Astrocyte (in vitro differentiated cells and primary cell): Measurements from ENCODE around the gene MESP1. TPM values are rescaled to one million over a fixed set of nuclear protein-coding genes. Genes with fewer than 3 reads are reported as not detected.

Source experiments
- DNase-seq: peaks from one replicate; pipeline ENCODE4 v3.0.0-alpha.2; 2010; ENCODE audit warnings: low read depth
- FAIRE-seq: peaks from 2 replicates; lab custom pipeline; 2011; peaks lifted over from hg19 to GRCh38; lab: Jason Lieb, UNC
- H2AFZ ChIP-seq: 2 replicates; pipeline ENCODE4 v1.6.0; 2012; ENCODE audit warnings: low read depth, low read length, inconsistent platforms
- H3K27ac ChIP-seq: 2 replicates; pipeline ENCODE4 v1.5.1; 2011; ENCODE audit warnings: low read depth, low read length, inconsistent platforms
- H3K27me3 ChIP-seq: 2 replicates; pipeline ENCODE4 v1.6.0; 2011; ENCODE audit warnings: low read length, inconsistent platforms; ENCODE audit not compliant: insufficient read depth
- H3K36me3 ChIP-seq: 2 replicates; pipeline ENCODE4 v1.5.1; 2011; ENCODE audit warnings: low read length, inconsistent platforms; ENCODE audit not compliant: insufficient read depth
- H3K4me1 ChIP-seq: 2 replicates; pipeline ENCODE4 v1.5.1; 2011; ENCODE audit warnings: low read length, inconsistent platforms; ENCODE audit not compliant: insufficient read depth
- H3K4me2 ChIP-seq: 2 replicates; pipeline ENCODE4 v1.6.0; 2012; ENCODE audit warnings: low read length, inconsistent platforms
- H3K4me3 ChIP-seq: 2 replicates; pipeline ENCODE4 v1.5.1; 2011; ENCODE audit warnings: low read depth, mild to moderate bottlenecking, low read length, inconsistent platforms; ENCODE audit not compliant: insufficient read depth
- H3K79me2 ChIP-seq: 2 replicates; pipeline ENCODE4 v1.6.0; 2012; ENCODE audit warnings: mild to moderate bottlenecking, low read length, inconsistent platforms; ENCODE audit not compliant: insufficient read depth
- H3K9ac ChIP-seq: 2 replicates; pipeline ENCODE4 v1.6.0; 2012; ENCODE audit warnings: mild to moderate bottlenecking, low read length, inconsistent platforms
- H3K9me3 ChIP-seq: 2 replicates; pipeline ENCODE4 v1.5.1; 2012; ENCODE audit warnings: low read depth, mild to moderate bottlenecking, low read length, inconsistent platforms; ENCODE audit not compliant: insufficient read depth
- H4K20me1 ChIP-seq: 2 replicates; pipeline ENCODE4 v1.6.0; 2012; ENCODE audit warnings: low read length, inconsistent platforms; ENCODE audit not compliant: insufficient read depth
- H3K27ac Mint-ChIP-seq: one replicate; pipeline ENCODE4 v1.8.0; 2021; ENCODE audit warnings: mild to moderate bottlenecking, mixed read lengths; ENCODE audit not compliant: unreplicated experiment
- H3K27me3 Mint-ChIP-seq: one replicate; pipeline ENCODE4 v1.8.0; 2021; ENCODE audit warnings: low read depth, mixed read lengths; ENCODE audit not compliant: unreplicated experiment
- H3K36me3 Mint-ChIP-seq: one replicate; pipeline ENCODE4 v1.8.0; 2021; ENCODE audit warnings: low read depth, mixed read lengths; ENCODE audit not compliant: unreplicated experiment
- H3K4me1 Mint-ChIP-seq: one replicate; pipeline ENCODE4 v1.8.0; 2021; ENCODE audit warnings: low read depth, mixed read lengths; ENCODE audit not compliant: unreplicated experiment
- H3K4me3 Mint-ChIP-seq: one replicate; pipeline ENCODE4 v1.8.0; 2021; ENCODE audit warnings: mild to moderate bottlenecking, moderate library complexity, mixed read lengths; ENCODE audit not compliant: unreplicated experiment
- H3K9me3 Mint-ChIP-seq: one replicate; pipeline ENCODE4 v1.8.0; 2021; ENCODE audit warnings: mild to moderate bottlenecking, mixed read lengths; ENCODE audit not compliant: unreplicated experiment
- EZH2 ChIP-seq: IDR thresholded peaks from 2 replicates; pipeline ENCODE4 v1.6.1; 2012; ENCODE audit warnings: mild to moderate bottlenecking, low read length, inconsistent platforms; ENCODE audit not compliant: insufficient read depth
- total RNA-seq: library from RNA; stranded (reverse); gene quantifications from 2 replicates; pipeline ENCODE4 v1.2.1, GENCODE V29; 2021
- TF ChIP-seq, protein P1 (sequence below): IDR thresholded peaks from 2 replicates; pipeline ENCODE4 v1.5.1; 2011; ENCODE audit warnings: low read depth, mild to moderate bottlenecking, inconsistent platforms, low read length, moderate library complexity; ENCODE audit not compliant: insufficient read depth

Gene MESP1
- total RNA-seq, 1 donor from 2014 or later, result not detected

- no peak overlapping the region for H3K4me2 ChIP-seq
- no peaks in the 10 kb centered on the region for H4K20me1 ChIP-seq
- no peaks in the 10 kb centered on the region for H3K27me3 ChIP-seq
- no peaks in the 10 kb centered on the region for H3K36me3 Mint-ChIP-seq
- peaks cover 2% of the 10 kb centered on the region for H3K4me1 Mint-ChIP-seq
- no peak overlapping the region for H3K4me3 ChIP-seq
- peaks cover 6% of the 10 kb centered on the region for H3K4me1 ChIP-seq
- DNase-seq (no peak), FAIRE-seq (no peak)
- H3K9ac ChIP-seq, result no peak overlapping the region
- H3K4me3 Mint-ChIP-seq, result no peak overlapping the region
- peaks cover 17% of the 10 kb centered on the region for H3K27me3 Mint-ChIP-seq
- no peaks in the 10 kb centered on the region for H3K79me2 ChIP-seq
- H2AFZ ChIP-seq, result no peak overlapping the region
- no peak for TF ChIP-seq EZH2
- TF ChIP-seq, protein P1, sequence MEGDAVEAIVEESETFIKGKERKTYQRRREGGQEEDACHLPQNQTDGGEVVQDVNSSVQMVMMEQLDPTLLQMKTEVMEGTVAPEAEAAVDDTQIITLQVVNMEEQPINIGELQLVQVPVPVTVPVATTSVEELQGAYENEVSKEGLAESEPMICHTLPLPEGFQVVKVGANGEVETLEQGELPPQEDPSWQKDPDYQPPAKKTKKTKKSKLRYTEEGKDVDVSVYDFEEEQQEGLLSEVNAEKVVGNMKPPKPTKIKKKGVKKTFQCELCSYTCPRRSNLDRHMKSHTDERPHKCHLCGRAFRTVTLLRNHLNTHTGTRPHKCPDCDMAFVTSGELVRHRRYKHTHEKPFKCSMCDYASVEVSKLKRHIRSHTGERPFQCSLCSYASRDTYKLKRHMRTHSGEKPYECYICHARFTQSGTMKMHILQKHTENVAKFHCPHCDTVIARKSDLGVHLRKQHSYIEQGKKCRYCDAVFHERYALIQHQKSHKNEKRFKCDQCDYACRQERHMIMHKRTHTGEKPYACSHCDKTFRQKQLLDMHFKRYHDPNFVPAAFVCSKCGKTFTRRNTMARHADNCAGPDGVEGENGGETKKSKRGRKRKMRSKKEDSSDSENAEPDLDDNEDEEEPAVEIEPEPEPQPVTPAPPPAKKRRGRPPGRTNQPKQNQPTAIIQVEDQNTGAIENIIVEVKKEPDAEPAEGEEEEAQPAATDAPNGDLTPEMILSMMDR, result no peak
- no peaks in the 10 kb centered on the region for H3K9me3 ChIP-seq
- no peaks in the 10 kb centered on the region for H3K36me3 ChIP-seq
- no peak overlapping the region for H3K27ac Mint-ChIP-seq
- H3K27ac ChIP-seq, result no peak overlapping the region
- no peaks in the 10 kb centered on the region for H3K9me3 Mint-ChIP-seq
Observed at GRCh38 chr15:89768071-89768500, 17.0 kb upstream of the MESP1 start.

DNA sequence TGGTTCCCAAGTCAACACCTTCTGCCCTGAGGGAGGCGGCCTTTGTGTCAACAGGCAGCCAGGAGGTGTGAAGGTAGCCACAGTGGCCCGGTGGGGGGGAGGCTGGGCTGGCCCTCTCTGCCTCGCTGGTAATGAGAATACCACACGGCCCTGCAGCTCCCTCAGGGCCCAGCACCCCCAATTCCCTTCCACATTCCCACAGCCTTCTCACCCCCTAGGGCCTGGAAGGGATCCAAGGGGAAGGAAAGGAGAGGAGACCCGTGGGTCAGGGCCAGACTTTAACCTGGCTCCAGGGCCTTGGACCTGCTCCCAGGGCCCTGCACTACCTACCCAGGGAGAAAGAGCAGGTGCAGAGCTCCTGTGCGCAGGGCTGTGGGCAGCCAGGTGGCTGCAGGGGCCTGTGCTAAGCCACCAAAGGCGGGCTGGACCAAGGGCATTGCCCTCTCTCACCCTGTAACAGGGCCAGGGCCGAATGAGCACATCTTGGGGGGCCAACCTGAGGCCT is 16.4 kb upstream of the MESP1 start:
- H3K27ac ChIP-seq, result no peak overlapping the region
- H3K4me1 ChIP-seq, result peaks cover 6% of the 10 kb centered on the region
- TF ChIP-seq, protein P1, result no peak
- TF ChIP-seq EZH2, result no peak
- no peak overlapping the region for H3K4me3 Mint-ChIP-seq
- H4K20me1 ChIP-seq, result no peaks in the 10 kb centered on the region
- no peak overlapping the region for H3K27ac Mint-ChIP-seq
- H2AFZ ChIP-seq, result no peak overlapping the region
- H3K9me3 ChIP-seq, result no peaks in the 10 kb centered on the region
- no peaks in the 10 kb centered on the region for H3K9me3 Mint-ChIP-seq
- H3K4me1 Mint-ChIP-seq, result peaks cover 2% of the 10 kb centered on the region
- H3K36me3 Mint-ChIP-seq, result no peaks in the 10 kb centered on the region
- no peaks in the 10 kb centered on the region for H3K79me2 ChIP-seq
- no peak for FAIRE-seq
- H3K4me3 ChIP-seq, result no peak overlapping the region
- no peaks in the 10 kb centered on the region for H3K36me3 ChIP-seq
- H3K4me2 ChIP-seq, result no peak overlapping the region
- no peak for DNase-seq
- H3K9ac ChIP-seq, result no peak overlapping the region
- H3K27me3 ChIP-seq, result no peaks in the 10 kb centered on the region
- peaks cover 17% of the 10 kb centered on the region for H3K27me3 Mint-ChIP-seq
